HG03575 (cell line): ENCODE results near the gene KIAA0825.

Experiments used
- ATAC-seq: cut with Tn5 transposase; IDR thresholded peaks from one replicate; pipeline ENCODE4 v1.9.1; 2021; ENCODE audit not compliant: unreplicated experiment, insufficient number of reproducible peaks, low FRiP score; ENCODE audit errors: extremely low read depth

KIAA0825 gene

DNA sequence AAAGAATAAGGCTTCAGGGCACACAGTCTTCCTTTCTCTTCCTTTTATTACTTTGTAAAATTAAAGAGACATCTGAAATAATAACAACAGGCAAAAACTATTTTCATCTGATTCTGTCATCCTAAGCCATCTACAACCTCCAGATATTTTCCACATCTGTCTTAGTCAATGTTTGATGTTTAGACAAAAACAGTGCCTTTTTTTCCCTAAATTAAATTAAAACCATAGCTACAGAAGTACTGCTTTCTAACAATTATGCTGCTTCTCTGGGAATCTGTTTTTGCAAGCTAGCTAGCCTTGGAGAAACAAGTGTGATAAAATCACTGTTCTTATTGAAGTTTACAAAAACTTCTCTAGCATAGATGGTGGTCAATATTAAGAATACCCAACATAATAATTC is 95.4 kb downstream of the KIAA0825 start:
- no peak for ATAC-seq

DNA sequence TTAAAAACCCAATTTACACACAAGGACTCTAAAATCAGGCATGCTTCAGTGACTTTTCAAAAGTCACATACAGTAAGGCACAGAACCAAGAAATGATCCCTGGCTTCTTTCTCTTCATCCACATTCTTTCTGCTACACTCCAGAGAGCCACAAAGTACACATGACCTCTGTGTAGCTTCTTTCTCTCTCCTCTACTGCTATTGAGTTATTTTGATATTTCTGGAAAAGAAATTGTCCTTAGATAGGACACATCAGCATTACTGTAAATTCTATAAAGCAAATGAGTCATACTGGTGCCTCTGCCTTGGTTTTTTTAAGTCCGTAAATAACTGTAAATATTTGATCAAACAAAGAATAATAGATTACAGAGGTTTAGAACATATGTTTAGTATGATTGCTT is 96.3 kb downstream of the KIAA0825 start:
- no peak for ATAC-seq

DNA sequence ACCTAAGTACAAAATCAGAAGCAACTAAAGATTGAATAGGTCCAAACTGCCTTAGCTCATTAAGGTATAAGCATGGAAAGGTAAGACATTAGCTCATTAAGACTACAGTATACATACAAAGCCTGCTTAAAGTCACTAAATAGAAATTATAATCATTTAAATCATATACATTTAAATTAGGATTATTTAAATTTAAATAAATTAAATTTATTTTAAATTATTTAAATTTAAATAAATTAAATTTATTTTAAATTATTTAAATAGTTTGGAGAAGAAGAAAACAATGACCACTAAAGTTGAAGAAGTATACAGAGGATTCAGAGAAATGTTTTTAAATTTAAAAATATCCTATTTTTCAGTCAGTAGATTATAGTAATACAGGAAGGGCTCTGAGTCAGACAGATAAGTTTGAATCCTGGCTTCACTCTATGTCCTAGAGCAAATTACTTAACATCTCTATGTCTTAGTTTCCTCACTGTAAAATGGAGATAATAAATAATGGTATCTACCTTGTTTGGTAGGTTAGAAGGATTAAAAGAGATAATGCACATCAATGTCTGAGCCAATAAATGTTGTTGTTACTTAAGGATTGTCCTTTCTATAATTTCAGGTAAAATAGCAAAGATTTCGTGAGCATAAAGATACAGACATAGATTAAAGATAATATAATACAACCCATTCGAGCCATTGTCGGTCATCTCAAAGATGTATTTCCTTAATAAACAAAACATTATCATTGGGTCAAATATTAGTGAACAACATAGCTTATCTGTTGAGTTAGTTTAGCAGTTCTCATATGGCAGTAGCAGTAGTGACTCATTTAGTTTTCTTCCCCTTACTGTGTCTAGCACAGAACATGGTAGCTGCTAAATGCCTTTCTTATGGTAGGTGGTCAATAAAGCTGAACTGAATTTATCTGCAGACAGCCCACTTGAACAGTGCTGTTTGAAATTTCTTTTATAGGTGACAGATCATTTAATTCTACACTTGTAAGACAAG is 100.6 kb downstream of the KIAA0825 start:
- no peak for ATAC-seq

DNA sequence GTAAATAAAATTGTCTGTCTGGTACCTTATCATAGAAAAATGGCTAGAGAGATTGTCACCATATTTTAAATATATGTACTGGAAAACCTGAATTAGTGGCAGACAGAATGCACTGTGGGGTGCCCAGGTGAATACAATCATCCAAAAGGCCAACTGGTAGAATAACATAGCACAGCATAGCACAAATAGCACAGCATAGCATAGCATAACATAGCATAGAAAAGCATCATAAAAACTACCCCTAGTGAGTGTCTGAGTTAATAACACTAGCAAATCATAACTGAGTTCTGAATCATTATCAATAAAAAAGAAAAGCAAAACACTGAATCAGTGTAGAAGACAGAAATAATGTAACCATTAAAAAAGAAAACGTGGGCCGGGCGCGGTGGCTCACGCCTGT is 102.3 kb downstream of the KIAA0825 start:
- no peak for ATAC-seq

DNA sequence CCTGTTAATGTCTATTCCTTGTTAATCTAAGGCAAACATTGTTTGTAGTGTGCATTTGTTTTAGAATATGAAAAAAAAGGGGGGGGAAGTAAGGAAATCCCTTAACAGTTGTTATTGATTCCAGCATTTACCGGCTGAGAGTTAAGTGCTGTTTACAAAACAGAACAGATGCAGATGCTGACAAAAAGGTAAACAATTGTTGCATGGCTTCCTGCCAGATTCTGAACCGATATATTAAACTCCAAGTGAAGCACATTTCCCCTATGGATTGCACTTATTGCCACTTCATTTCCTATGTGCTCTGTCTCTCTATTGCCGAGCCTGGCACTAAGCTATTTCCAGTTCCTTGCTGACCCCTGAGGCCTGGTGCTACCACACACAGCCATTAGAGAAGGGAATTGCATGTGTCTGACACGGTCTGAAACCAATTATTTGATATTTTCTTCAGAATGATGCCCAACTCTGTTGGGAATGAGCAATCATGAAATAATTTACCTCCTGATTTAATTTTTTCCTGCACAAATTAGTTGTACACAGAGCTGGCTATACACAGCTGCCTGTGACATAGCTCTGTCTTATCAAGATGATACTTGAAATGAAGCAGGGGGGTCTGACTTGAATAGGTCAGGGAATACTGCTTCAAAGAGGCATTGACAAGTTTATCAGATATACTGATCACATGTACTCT is 109.8 kb downstream of the KIAA0825 start:
- no peak for ATAC-seq

DNA sequence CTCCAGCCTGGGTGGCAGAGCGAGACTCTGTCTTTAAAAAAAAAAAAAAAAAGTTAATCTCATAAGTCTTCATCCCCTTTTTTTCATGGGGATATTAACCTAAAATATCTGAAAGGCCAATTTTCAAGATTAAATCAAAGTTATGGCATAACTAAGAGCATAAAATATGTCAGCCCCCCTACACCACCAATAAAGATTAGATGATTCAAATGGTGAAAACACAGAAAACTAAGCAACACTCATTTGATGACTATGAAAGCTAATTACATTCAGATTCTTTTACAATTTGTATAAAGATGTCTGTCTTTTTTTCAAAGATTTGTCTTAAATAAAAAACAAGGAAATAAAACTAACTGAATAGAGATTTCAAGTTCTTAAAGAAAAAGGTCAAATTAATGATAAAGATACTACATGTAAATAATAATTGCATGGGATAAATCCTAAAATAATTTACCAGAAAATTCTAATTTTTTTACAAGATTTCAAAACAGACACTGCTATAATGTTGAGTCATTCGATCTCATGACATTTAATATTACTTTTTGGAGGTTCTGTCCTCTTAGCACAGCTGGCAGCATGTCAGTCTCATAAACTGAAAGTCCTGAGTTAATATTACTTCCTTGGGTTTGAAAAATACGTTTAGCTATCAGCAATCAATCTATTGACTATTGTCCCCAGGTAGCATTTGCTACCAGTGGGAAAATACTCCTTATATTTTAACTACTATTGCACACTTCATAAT is 112.9 kb downstream of the KIAA0825 start:
- ATAC-seq = no peak

DNA sequence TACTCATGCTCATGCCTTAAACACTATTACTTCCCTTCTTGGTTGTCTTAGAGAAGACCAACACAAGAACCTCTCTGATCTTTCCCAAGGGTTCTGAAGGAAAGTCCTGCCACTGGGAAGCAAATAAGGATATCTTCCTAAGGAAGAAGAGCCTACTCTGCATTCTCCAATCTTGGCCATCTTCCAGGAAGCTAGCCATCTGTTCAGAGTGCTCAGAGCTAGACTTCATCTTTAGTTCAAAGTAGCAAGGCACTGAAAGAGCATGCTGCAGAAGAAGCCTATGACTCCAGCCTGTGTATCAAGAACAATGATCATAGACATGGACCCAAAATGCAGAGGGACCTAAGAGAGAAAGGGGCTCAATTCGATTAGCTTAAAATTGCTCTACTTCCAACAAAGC is 114.7 kb downstream of the KIAA0825 start:
- ATAC-seq = no peak

DNA sequence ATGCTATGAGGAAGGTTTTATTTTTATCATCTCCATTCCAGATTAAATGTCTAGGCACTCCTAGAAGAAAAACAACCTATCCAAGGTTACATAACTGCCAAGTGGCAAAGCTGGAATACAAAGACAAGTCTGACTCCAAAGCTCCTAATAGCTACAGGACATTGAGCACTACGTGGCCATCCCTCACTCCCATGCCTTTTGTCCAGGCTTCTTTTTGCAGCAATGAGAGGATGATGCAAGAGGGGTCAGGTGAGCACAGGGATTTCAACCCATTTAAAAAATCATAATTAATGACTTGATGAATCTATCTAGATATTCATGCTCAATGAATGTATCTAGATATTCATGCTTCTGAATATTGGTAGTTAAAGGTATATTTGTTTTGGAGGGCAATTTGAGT is 117.0 kb downstream of the KIAA0825 start:
- ATAC-seq = no peak

DNA sequence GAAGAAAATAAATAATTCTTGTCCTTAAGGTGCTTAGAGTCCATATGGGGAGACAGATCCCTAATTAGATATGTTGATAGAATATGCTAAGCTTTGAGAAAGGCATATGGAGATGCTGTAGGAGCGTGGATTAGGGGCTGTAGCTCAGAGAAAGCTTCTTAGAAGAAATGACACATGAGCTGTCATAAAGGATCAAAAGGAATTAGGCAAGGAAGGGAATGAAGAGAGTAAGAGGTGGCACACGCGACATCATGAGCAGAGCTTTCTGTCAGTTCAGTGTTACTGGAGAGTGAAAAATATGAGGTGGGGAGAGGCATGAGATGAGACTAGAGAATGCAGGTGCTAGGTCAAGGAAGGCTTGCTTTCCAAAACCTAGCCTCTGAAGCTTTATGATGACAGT is 118.6 kb downstream of the KIAA0825 start:
- no peak for ATAC-seq

DNA sequence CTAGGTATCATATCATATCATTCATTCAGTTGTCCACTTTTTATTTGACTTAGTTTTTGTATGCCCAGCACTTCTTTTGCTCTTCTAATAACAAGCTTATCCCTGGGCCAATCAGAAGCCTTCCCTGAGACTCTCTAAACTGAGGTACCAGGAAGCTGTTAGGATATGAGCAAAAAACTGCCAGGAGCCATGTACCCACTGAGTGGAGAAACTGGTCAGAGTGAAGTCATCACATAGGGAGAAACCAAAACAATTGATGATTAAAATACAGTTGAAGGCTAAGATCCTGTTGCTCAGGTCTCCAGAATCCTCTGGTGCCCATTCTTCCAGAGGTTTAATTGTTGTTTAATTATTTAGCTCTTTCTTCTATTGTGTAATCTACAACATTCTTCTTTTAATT is 120.2 kb downstream of the KIAA0825 start:
- ATAC-seq = no peak

DNA sequence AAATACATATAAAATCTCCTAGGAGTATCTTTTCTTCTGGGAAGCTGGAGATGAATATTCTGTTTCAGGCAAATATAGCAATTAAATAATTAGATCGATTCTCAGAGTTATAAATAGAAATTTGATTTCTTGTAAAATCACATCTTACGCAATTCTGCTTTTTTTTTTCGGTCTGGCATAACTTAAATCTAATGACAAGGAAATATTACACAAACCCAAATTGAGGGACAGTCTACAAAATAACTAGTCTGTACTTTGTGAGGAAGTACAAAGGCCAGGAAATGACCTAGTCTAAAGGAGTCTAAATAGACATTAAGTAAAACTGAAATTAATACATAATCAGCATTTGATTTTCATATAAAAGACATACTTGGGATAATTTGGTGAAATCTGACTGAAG is 133.3 kb downstream of the KIAA0825 start:
- ATAC-seq = no peak

DNA sequence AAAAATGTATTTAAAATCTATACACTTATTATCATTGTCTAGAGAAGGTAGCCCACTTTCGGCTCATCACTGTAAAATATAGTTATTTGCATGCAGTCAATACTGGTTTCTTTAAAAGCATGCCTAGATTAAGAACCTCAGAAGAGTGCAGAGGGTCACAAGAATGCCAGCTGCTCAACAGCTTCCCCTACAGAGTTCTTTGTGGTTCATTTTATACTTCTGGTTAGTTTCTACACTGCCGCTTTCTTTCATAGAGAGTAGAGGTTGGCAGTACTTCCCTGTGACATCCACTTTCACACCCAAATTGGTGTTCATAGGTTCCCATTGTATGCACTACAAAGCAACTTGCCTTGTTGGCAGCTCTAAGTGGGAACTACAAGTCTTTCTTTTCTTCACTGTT is 137.3 kb downstream of the KIAA0825 start:
- ATAC-seq = no peak

DNA sequence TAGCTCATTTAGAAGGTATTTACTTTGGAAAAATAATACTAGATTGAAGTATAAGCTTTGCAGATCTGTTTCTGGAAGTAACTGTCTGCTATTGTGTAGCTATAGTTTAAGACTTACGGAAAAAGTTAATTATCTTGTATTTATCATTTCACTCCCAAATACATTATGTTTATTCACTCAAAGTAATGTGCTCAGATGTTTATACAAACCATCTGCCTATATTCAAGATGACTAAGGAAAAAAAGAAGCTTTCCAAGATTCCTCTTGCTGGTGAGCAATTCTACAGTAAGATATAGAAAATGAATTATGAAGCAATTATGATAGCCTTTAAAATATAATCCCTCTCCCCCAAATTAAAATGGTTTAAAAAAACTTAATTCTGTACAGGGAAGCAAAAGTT is 137.9 kb downstream of the KIAA0825 start:
- no peak for ATAC-seq

DNA sequence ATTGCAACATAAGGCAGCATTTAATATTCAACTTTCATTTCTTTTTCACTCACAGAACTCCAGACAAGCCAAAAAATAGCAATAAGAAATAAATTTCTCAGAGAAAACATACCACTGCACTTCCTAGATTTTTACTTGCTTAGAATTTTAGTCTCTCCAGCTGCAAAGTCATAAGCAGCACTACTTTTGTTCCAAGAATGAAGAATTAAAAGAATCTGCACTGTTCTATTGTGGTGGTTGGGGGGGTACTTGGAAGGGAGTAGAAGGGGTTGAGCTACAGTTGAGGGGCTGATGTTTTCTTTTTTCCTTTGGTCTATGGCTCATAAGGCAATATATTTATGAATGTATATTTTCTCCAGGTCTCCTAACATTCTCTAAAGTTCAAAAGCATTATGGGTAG is 144.5 kb downstream of the KIAA0825 start:
- ATAC-seq = no peak

DNA sequence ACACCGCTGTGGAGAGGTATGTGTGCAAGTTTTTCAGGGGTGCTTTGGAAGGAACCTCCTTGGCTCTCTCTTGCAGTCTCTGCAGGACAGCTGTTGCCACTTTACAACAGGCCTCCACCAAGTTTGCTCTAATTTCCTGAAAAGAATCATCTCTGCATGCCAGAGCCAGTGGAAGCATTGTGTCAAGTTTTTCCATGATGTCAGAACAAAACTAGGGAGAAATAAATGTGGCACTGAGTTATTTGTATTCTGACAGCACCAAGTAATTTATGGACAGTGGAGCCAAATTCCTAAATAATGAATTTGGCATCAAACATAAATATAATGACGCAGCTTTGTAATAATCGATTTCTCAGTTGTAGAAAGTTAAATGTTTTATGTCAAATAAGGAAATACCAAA is 146.9 kb downstream of the KIAA0825 start:
- no peak for ATAC-seq

DNA sequence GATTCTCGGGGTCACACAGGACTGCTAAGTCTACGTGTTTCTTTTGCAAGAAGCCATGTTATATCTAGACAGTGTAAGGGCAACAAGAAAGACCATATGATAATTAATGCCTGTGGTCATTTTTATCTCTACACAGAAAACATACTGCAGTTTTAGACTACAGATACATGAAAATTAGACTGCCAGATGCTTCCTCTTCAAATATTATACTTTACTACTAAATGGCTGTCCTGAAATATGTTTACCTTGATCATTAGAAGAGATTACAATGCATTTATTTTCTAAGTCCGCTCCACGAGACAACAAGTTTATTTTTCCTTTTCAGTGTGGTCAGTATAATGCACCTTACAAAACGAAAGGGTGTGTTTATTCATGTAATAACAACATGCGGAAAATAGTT is 147.6 kb downstream of the KIAA0825 start:
- ATAC-seq = no peak

DNA sequence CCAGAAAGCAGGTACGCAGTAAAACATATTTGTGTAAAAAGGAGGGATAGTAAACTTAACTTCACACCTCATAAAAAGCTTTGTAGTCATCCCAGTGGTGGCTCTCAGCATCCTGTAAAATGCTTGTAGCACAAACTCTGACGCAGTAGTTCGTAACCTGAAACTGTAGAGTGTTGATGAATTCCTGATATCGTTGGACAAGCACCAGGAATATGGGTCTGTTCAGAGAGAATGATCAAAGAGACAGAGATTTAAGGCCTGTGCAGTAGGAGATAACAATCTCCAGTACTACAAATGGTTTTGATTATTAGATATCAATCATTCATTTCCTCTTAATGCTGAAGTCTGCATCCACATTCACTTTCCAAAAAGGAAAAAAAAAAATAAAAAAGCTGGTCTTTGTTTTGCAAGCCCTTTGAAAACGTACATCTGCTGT is 148.5 kb downstream of the KIAA0825 start:
- no peak for ATAC-seq

DNA sequence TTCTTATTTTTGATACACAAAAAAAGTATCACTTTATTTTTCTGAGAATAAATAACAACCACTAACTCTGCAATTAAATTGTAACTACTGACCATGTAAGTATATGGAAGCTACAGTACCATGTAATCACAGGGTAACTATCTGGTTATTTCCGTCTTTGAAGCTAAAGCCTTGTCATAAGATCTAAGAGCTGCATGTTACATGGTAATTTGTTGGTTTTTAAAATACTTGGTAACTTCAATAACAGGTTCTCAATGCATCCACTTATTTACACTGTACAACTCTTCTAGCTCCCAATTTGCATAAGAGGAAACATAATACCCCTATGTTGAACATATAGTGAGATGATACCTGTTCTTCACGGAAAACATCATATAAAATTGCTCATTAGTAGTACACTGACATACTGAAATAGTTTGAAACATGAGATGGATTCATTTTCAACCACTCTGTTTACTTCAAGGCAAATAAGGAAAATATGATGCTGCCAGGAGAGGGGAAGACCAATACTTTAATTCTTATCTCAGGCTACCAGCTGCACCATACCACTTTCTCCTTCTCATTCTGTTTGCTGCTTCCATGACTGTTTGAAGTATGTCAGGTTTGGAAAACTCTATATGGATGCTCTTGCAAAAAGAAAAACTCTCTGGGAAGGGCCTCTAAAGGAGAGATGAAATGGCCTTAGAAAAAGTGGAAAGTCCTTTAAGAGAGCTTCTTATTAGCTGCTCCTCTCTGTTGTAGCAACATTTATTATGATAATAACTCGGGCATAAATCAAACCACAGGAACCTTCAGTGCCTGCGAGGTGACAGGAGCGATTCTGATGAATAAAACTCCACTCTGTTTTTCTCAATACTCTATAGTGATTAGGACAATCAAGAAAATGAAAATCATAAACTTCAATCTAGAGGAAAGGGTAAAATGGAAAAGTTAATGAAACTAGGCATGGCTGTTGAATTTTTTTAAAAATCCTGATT is 150.2 kb downstream of the KIAA0825 start:
- ATAC-seq = no peak
